WTC11 (cell line): ENCODE results near the gene TMOD3. TPM values are rescaled to one million over a fixed set of nuclear protein-coding genes. Genes with fewer than 3 reads are reported as not detected.

Experiments used
- ATF3 ChIP-seq: sonication (generic); formaldehyde crosslinking; conservative IDR thresholded peaks from 2 replicates; pipeline ENCODE4 v1.8.1; 2022; ENCODE audit warnings: mild to moderate bottlenecking, missing genetic modification reagents
- CBFB ChIP-seq: sonication (generic); formaldehyde crosslinking; IDR thresholded peaks from 2 replicates; pipeline ENCODE4 v1.8.1; 2022; ENCODE audit warnings: mild to moderate bottlenecking, low read depth, missing genetic modification reagents
- E2F5 ChIP-seq: sonication (generic); formaldehyde crosslinking; IDR thresholded peaks from 2 replicates; pipeline ENCODE4 v1.8.1; 2022; ENCODE audit warnings: mild to moderate bottlenecking, moderate library complexity, missing genetic modification reagents
- ESRRA ChIP-seq: sonication (generic); formaldehyde crosslinking; IDR thresholded peaks from 2 replicates; pipeline ENCODE4 v1.8.1; 2022; ENCODE audit warnings: mild to moderate bottlenecking, missing genetic modification reagents, borderline replicate concordance
- KAT7 ChIP-seq: sonication (generic); formaldehyde crosslinking; IDR thresholded peaks from 2 replicates; pipeline ENCODE4 v1.8.1; 2023; ENCODE audit warnings: missing genetic modification reagents, mild to moderate bottlenecking, borderline replicate concordance
- MYBL2 ChIP-seq: sonication (generic); formaldehyde crosslinking; IDR thresholded peaks from 2 replicates; pipeline ENCODE4 v1.8.1; 2023; ENCODE audit warnings: mild to moderate bottlenecking, moderate library complexity, missing genetic modification reagents
- NFYB ChIP-seq: sonication (generic); formaldehyde crosslinking; conservative IDR thresholded peaks from 2 replicates; pipeline ENCODE4 v1.8.0; 2022; ENCODE audit warnings: low read depth, missing genetic modification reagents
- PRDM15 ChIP-seq: sonication (generic); formaldehyde crosslinking; IDR thresholded peaks from 2 replicates; pipeline ENCODE4 v1.8.0; 2022; ENCODE audit warnings: missing genetic modification reagents
- RELA ChIP-seq: sonication (generic); formaldehyde crosslinking; IDR thresholded peaks from 2 replicates; pipeline ENCODE4 v1.8.1; 2022; ENCODE audit warnings: missing genetic modification reagents, mild to moderate bottlenecking, borderline replicate concordance
- SMAD3 ChIP-seq: sonication (generic); formaldehyde crosslinking; IDR thresholded peaks from 2 replicates; pipeline ENCODE4 v1.8.0; 2022; ENCODE audit warnings: missing genetic modification reagents, mild to moderate bottlenecking, borderline replicate concordance
- SP1 ChIP-seq: sonication (generic); formaldehyde crosslinking; conservative IDR thresholded peaks from 2 replicates; pipeline ENCODE4 v1.8.1; 2022; ENCODE audit warnings: missing genetic modification reagents
- ZBTB21 ChIP-seq: sonication (generic); formaldehyde crosslinking; IDR thresholded peaks from 2 replicates; pipeline ENCODE4 v1.8.1; 2023; ENCODE audit warnings: mild to moderate bottlenecking, missing genetic modification reagents, borderline replicate concordance
- ZNF121 ChIP-seq: sonication (generic); formaldehyde crosslinking; IDR thresholded peaks from 2 replicates; pipeline ENCODE4 v1.8.0; 2023; ENCODE audit warnings: missing genetic modification reagents
- ZNF219 ChIP-seq: sonication (generic); formaldehyde crosslinking; IDR thresholded peaks from 2 replicates; pipeline ENCODE4 v1.8.0; 2023; ENCODE audit warnings: missing genetic modification reagents, mild to moderate bottlenecking, borderline replicate concordance
- ZNF263 ChIP-seq: sonication (generic); formaldehyde crosslinking; IDR thresholded peaks from 2 replicates; pipeline ENCODE4 v1.8.1; 2022; ENCODE audit warnings: low read depth, mild to moderate bottlenecking, moderate library complexity, missing genetic modification reagents
- total RNA-seq: library from RNA; stranded (reverse); gene quantifications from 3 replicates; pipeline ENCODE4 v1.2.3, GENCODE V29; 2021
- TF ChIP-seq, protein P1 (sequence below): sonication (generic); formaldehyde crosslinking; IDR thresholded peaks from 2 replicates; pipeline ENCODE4 v1.8.0; 2023; ENCODE audit warnings: missing genetic modification reagents, mild to moderate bottlenecking, borderline replicate concordance
- TF ChIP-seq, protein P2 (sequence below): fragments of 200-600 bp; IDR thresholded peaks from 2 replicates; pipeline ENCODE4 v1.8.0; 2022; ENCODE audit warnings: antibody characterized with exemption
- TF ChIP-seq, protein P3 (sequence below): sonication (generic); formaldehyde crosslinking; IDR thresholded peaks from 2 replicates; pipeline ENCODE4 v1.8.0; 2023; ENCODE audit warnings: mild to moderate bottlenecking, missing genetic modification reagents
- TF ChIP-seq, protein P4 (sequence below): sonication (generic); formaldehyde crosslinking; IDR thresholded peaks from 2 replicates; pipeline ENCODE4 v1.8.0; 2023; ENCODE audit warnings: missing genetic modification reagents
- TF ChIP-seq, protein P5 (sequence below): sonication (generic); formaldehyde crosslinking; IDR thresholded peaks from 2 replicates; pipeline ENCODE4 v1.8.0; 2022; ENCODE audit warnings: mild to moderate bottlenecking, missing genetic modification reagents

The TMOD3 gene
- total RNA-seq, 1 experiment from 2014 or later, result 40.6 TPM

DNA sequence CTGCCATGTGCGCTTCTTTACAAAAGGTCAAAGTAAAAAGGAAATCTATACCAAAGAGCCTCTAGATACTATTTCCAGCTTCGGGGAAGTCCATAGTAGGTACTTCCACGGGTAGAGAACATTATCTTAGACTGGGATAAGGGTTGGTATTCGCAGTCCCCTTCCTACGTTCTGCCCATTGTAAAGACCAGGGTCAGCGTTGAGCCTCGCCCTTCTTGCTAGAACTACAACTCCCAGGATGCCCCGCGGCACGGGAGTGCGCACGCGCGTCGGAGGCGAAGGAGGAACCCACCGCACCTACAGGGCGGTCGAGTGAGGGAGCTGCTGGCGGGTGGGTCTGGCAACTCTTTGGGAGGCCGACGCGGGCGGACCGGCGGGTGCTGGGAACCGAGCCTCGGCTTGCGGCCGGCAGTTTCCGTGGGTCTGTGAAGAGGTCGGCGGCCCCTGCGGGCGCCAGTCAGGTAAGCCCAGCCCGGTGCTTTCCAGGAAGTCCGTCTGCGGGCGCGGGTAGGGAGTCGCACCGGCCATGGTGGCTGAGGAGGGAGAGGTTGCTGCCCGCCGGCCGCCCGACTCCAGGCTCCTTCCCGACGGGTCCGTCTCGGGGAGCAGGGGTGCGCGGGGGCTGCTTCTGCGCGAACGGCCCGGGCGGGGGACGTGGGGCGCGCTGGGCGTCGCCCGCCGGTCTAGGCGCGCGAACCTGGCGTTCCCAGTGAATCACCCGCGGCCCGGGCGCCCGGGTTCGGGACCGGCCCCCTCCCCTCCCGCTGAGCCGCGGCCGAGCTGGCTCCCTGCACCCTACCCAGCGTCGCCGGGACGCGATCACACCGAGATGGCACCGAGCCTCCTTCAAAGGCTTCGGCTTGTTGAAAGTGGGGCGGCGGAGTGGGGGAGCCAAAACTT, at the start of gene TMOD3 (continued):
- TF ChIP-seq PRDM15 (no peak), ZNF219 (CRISPR knock-in tag) (peak; percentile 68; the same call in 1 of the 2 replicates), CBFB (CRISPR knock-in tag) (no peak), MYBL2 (CRISPR knock-in tag) (no peak), E2F5 (CRISPR knock-in tag) (peak; percentile 50; the same call in 1 of the 2 replicates), KAT7 (CRISPR knock-in tag) (no peak), SMAD3 (CRISPR knock-in tag) (no peak), NFYB (CRISPR knock-in tag) (no peak), ESRRA (CRISPR knock-in tag) (no peak), ZNF121 (CRISPR knock-in tag) (no peak), SP1 (CRISPR knock-in tag) (peak; percentile 39; the same call in 1 of the 2 replicates), ATF3 (CRISPR knock-in tag) (no peak), ZBTB21 (CRISPR knock-in tag) (no peak), RELA (CRISPR knock-in tag) (no peak), ZNF263 (peak; percentile 46; the same call in 1 of the 2 replicates)
- TF ChIP-seq, protein P1, sequence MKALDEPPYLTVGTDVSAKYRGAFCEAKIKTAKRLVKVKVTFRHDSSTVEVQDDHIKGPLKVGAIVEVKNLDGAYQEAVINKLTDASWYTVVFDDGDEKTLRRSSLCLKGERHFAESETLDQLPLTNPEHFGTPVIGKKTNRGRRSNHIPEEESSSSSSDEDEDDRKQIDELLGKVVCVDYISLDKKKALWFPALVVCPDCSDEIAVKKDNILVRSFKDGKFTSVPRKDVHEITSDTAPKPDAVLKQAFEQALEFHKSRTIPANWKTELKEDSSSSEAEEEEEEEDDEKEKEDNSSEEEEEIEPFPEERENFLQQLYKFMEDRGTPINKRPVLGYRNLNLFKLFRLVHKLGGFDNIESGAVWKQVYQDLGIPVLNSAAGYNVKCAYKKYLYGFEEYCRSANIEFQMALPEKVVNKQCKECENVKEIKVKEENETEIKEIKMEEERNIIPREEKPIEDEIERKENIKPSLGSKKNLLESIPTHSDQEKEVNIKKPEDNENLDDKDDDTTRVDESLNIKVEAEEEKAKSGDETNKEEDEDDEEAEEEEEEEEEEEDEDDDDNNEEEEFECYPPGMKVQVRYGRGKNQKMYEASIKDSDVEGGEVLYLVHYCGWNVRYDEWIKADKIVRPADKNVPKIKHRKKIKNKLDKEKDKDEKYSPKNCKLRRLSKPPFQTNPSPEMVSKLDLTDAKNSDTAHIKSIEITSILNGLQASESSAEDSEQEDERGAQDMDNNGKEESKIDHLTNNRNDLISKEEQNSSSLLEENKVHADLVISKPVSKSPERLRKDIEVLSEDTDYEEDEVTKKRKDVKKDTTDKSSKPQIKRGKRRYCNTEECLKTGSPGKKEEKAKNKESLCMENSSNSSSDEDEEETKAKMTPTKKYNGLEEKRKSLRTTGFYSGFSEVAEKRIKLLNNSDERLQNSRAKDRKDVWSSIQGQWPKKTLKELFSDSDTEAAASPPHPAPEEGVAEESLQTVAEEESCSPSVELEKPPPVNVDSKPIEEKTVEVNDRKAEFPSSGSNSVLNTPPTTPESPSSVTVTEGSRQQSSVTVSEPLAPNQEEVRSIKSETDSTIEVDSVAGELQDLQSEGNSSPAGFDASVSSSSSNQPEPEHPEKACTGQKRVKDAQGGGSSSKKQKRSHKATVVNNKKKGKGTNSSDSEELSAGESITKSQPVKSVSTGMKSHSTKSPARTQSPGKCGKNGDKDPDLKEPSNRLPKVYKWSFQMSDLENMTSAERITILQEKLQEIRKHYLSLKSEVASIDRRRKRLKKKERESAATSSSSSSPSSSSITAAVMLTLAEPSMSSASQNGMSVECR (CRISPR knock-in tag), result peak; percentile 68; the same call in 1 of the 2 replicates
- TF ChIP-seq, protein P2, sequence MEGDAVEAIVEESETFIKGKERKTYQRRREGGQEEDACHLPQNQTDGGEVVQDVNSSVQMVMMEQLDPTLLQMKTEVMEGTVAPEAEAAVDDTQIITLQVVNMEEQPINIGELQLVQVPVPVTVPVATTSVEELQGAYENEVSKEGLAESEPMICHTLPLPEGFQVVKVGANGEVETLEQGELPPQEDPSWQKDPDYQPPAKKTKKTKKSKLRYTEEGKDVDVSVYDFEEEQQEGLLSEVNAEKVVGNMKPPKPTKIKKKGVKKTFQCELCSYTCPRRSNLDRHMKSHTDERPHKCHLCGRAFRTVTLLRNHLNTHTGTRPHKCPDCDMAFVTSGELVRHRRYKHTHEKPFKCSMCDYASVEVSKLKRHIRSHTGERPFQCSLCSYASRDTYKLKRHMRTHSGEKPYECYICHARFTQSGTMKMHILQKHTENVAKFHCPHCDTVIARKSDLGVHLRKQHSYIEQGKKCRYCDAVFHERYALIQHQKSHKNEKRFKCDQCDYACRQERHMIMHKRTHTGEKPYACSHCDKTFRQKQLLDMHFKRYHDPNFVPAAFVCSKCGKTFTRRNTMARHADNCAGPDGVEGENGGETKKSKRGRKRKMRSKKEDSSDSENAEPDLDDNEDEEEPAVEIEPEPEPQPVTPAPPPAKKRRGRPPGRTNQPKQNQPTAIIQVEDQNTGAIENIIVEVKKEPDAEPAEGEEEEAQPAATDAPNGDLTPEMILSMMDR, result no peak
- TF ChIP-seq, protein P3, sequence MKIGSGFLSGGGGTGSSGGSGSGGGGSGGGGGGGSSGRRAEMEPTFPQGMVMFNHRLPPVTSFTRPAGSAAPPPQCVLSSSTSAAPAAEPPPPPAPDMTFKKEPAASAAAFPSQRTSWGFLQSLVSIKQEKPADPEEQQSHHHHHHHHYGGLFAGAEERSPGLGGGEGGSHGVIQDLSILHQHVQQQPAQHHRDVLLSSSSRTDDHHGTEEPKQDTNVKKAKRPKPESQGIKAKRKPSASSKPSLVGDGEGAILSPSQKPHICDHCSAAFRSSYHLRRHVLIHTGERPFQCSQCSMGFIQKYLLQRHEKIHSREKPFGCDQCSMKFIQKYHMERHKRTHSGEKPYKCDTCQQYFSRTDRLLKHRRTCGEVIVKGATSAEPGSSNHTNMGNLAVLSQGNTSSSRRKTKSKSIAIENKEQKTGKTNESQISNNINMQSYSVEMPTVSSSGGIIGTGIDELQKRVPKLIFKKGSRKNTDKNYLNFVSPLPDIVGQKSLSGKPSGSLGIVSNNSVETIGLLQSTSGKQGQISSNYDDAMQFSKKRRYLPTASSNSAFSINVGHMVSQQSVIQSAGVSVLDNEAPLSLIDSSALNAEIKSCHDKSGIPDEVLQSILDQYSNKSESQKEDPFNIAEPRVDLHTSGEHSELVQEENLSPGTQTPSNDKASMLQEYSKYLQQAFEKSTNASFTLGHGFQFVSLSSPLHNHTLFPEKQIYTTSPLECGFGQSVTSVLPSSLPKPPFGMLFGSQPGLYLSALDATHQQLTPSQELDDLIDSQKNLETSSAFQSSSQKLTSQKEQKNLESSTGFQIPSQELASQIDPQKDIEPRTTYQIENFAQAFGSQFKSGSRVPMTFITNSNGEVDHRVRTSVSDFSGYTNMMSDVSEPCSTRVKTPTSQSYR (CRISPR knock-in tag), result no peak
- TF ChIP-seq, protein P4, sequence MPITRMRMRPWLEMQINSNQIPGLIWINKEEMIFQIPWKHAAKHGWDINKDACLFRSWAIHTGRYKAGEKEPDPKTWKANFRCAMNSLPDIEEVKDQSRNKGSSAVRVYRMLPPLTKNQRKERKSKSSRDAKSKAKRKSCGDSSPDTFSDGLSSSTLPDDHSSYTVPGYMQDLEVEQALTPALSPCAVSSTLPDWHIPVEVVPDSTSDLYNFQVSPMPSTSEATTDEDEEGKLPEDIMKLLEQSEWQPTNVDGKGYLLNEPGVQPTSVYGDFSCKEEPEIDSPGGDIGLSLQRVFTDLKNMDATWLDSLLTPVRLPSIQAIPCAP (CRISPR knock-in tag), result no peak
- TF ChIP-seq, protein P5, sequence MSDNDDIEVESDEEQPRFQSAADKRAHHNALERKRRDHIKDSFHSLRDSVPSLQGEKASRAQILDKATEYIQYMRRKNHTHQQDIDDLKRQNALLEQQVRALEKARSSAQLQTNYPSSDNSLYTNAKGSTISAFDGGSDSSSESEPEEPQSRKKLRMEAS (CRISPR knock-in tag), result 0 out of 2 replicates have a peak, but pooled peaks have one; percentile 46
- TF ChIP-seq, all 79 proteins: peak for 14
